ENCODE results near the gene B4GALT2.

The B4GALT2 gene

GRCh38 chr1:43990271-43991199 is 11.5 kb downstream of the B4GALT2 start:
- DNase-seq = no peak

GRCh38 chr1:43991200-43991475 is 12.1 kb downstream of the B4GALT2 start:
- DNase-seq = no peak

DNA sequence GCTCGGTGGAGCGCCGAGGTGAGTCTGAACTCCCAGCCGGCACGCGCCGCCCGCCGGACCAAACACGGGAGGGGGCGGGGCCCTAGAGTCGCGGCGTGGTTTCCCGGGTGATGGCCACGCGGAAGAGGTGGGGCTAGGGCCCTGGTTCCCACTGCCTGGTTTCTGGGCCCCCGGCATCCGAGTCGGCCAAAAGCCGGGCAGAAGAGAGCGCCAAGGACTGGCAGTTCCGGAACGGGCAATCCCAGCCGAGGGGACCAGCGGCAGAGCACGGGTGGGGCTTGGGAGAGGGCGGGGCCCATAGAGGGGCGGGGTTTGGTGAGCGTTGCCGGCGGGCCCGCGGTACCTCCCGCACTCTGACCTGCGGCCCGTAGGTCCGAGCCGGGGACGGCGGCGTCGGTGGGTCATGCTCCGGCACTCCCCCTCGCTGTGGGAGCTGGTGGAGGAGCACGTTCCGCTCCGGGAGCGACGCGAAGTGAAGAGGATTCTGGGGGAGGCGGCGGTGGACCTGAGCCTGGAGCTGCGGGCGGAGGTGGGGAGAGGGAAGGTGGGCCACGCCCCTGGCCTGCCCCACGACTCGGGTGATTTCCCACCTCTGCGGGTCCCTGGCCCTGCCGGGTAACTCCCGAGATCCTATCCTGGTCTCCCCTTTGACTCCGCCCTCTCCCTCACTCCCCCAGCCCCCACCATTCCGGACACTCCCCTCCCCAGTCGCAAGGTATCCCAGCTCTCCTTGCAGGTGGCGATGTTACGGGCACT is 12.6 kb downstream of the B4GALT2 start, which contains the start of gene CCDC24:
Gene CCDC24, plus strand, starts transcription at position 124 of the 756 bp plus-strand sequence. Its CDS starts 280 bp downstream, at position 404.
- peak; percentile 83 for DNase-seq

- DNase-seq = no peak
These were observed 13.4 kb downstream of the B4GALT2 start for GRCh38 chr1:43992232-43992995.

DNA sequence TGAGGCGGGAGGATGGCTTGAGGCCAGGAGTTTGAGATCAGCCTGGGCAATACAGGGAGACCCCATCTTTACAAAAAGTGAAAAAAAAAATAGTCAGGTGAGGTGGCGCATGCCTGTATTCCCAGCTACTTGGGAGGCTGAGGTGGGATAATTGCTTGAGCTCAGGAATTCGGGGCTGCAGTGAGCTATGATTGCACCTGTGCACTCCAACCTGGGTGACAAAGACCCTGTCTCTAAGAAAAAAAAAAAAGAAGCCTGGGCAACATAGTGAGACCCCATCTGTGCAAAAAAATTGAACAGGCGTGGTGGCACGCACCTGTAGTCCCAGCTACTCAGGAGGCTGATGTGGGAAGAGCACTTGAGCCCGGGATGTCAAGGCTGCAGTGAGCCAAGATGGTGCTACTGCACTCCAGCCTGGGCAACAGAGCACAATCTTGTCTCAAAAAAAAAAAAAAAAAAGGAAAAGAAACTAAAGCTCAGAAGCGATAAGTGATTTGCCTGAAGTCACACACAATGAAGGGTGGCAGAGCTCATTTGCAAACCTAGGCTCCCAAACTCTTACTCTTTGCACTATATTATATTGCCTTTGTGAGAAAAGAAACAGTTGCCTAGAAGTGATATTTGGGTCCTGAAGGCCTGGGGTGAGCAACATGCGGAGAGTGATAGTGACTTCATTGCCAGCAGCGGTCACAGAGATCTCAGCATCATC is 14.3 kb downstream of the B4GALT2 start:
- DNase-seq = no peak

DNA sequence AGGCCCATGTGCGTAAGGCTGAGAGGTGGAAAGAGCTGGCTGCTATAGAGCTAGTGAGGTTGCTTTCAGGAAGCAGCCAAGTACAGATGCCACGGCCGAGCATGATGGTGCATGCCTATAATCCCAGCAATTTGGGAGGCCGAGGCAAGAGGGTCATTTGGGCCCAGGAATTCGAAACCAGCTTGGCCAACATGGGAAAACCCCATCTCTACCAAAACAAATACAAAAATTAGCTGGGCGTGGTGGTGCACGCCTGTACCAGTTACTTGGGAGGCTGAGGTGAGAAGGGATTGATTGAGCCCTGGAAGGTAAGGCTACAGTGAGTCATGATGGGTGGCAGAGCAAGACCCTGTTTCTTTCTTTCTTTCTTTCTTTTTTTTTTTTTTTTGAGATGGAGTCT is 15.1 kb downstream of the B4GALT2 start:
- DNase-seq = no peak

DNA sequence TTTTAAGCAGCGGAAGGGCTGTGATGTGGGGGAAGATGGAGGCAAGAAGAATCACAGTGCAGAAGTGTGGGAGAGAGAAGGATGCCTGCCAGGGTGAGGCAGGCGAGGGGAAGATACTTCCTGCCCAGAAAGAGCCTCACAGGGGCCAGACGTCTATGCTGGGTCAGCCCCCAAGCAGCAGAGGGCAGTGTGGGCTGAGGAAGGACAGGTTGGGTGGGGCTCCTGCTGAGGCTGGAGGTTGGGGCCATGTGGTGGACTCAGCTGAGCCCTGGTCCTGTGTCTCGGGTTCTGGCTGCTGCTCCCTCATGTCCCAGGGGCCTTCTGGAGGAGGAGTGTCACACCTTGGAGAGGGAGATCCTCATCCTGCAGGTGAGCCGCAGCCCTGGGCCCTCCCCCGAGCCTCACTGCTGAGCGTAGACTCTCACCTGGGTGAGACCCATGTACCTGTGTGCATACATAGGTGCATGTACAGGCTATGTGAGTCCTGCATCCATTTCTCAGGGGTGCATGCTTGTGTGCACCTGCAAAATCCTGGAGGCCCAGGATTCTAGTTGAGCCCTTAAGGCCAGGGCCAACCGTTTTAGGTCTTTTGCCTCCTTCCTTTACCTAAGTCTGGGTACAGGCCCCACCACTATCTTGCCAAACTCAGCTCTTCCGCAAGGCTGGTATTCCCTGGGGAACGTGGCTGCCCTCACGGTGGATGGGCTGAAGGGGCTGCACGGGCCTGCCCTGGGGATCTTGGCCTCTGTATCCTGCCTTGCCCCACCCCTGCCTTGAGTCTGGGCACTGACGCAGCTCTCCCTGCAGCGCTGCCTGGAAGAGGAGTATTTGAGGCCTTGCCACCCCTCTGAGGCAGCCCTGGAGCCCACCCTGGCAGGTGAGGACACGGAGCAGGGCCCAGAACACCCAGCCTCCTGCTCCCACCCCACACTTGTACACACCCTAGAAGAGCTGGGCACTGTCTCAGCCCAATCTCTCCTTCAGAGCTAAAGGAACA is 16.1 kb downstream of the B4GALT2 start:
- no peak for DNase-seq

DNA sequence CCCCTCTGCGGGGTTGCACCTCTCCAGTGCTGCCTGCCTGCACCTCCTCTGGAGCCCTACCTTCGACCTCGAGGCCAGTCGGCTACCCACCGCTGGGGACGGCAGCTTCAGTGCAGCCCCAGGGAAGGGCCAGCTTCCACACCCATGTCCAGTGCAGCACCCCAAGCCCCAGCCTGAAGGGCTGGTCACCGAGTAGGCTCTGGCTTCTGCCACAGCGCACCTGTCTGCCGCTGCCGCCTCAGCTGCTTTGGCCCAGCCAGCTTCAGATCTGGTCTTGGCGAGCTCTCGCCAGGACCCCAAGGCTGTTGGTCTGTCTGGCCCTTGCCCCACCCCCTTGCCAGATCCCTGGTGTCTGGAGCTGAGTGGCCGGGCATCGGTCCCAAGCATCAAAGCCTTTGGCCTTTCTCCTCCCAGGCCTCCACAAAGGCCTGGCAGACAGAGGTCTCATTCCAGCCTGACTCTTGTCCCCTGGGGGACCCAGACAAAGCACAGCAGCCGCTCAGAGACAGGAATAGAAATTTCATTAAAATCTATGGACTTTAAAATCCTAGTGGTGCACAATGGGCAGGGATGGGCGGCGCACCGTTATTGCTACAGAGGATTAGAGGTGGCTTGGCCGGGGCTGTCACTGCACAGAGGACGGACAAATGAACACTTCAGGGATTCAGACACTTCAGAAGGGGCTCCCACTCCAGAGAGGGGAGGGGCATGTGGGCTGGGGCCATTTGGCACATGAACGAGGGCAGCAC is 17.1 kb downstream of the B4GALT2 start:
- DNase-seq = no peak

- no peak for DNase-seq
These were observed 17.7 kb downstream of the B4GALT2 start for GRCh38 chr1:43996733-43997115.

DNA sequence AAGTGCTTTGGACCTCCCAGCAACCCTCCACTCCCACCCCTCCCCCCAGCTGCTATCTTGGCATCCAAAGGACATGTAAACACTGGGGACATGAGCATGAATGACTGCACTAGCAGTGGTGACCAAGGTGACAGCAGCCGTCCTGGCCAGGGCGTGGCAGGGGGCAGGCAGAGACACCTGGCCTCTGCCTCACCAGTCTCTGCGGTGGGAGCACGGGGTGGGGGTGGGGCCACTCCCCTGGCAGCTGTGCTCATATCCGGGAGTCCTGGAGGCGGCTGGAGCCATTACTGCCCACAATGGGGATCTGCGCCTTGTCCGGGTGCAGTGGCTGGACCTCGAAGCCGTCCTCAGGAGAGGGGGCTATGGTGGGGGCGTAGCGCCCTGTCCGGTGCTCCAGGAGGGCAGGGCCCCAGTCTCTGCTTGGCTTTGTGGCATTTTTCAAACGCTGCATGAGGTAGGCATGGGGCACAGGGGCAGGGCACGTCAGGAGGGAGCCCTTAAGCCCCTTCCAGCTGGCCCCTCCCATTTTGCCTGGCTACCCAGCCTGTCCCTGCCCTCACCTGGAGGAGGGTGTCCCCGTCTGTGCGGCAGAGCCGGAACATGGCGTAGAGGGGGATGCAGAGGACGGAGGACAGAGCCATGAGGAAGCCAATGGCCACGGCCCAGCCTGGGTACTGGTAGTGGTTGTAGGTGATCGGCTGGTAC is 18.4 kb downstream of the B4GALT2 start:
- no peak for DNase-seq

GRCh38 chr1:43998000-43998378 is 19.0 kb downstream of the B4GALT2 start:
- no peak for DNase-seq

- DNase-seq = no peak
These were observed 20.4 kb downstream of the B4GALT2 start for GRCh38 chr1:43999455-43999854.

DNA sequence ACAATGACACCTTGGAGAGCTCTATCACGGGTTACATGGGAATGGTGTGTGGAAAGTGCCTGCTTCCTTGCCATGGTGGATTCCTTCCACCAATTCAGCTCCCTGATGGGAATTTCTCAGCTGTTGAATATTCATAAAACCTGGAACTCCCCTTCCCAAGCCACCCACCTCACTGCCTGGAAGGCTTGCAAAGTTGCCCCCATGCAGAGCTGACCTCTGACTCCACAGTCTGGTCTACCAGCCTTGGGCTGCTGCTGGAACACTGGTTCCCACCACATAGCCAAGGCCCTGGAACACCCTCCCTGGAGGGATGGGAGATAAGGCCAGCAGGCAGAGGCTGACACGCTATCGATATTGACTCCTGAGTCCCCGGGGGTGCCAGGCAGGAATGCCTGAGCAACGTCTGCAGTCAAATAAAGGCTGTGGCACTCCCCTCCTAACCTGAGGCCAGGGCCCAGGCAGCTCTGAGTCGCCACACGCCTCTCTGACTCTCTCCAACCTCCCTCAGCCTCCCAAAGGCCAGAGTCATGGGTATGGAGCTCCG is 21.2 kb downstream of the B4GALT2 start:
- no peak for DNase-seq

GRCh38 chr1:44002165-44002564 is 23.2 kb downstream of the B4GALT2 start:
- DNase-seq = no peak

DNA sequence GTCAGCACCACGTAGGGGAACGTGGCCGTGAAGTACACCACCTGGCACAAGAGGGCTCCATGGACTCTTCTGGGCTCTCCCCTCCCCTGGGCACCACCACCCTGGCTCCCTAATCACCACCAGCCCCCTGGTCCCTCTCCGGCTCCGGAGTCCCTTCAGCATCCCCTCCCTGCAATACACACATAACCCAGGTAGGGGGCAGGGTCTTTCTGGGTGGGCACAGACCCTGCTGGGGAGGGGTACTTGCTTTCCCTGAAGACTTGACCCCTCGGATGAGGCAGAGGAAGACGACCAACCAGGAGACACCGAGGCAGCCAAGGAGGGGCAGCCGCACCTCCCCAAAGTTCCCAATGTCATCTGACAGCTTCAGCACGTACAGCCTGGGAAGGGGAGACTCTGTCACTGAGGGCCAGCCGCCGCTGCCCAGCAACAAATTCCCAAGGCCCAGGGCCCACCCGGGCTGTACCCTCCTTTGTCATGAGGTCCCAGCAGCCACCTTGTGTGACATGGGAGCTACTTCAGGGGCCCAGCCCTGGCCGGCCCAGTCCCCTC is 23.7 kb downstream of the B4GALT2 start:
- no peak for DNase-seq

DNA sequence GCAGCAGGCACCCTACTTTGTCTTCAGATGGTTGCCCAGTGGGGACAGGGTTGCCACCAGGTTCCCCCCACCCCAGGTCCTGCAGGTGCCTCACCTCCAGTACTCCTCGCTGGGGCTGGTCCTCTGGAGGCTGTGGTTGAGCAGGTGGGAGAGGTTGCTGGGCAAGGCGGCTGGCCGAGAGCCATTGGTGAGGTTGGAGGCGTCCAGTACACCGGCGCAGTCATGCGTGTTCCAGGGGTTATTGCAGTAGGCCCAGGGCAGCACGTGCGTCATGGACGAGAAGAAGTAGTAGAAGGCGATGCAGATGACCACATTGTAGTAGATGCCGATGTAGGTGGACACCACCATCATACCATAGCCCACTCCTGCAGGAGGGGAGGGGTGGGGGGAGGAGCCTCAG is 29.2 kb downstream of the B4GALT2 start:
- DNase-seq = no peak

GRCh38 chr1:44010935-44011471 is 32.0 kb downstream of the B4GALT2 start:
- DNase-seq = no peak

GRCh38 chr1:44012404-44012803 is 33.4 kb downstream of the B4GALT2 start:
- DNase-seq = no peak

Data from CD4-positive, alpha-beta T cell treated with Interleukin-17A for 4 hours (primary cell).